ENCODE data around the gene CFAP206. TPM values are rescaled to one million over a fixed set of nuclear protein-coding genes. Genes with fewer than 3 reads are reported as not detected.

The CFAP206 gene
- total RNA-seq, 1 experiment from 2014 or later, result 7.7 TPM

- in situ Hi-C loops (cut with HindIII; ENCODE audit: low sequenced_read_pairs), result no loop called here
These were observed 90.3 kb downstream of the CFAP206 start for GRCh38 chr6:87498048-87498447.

DNA sequence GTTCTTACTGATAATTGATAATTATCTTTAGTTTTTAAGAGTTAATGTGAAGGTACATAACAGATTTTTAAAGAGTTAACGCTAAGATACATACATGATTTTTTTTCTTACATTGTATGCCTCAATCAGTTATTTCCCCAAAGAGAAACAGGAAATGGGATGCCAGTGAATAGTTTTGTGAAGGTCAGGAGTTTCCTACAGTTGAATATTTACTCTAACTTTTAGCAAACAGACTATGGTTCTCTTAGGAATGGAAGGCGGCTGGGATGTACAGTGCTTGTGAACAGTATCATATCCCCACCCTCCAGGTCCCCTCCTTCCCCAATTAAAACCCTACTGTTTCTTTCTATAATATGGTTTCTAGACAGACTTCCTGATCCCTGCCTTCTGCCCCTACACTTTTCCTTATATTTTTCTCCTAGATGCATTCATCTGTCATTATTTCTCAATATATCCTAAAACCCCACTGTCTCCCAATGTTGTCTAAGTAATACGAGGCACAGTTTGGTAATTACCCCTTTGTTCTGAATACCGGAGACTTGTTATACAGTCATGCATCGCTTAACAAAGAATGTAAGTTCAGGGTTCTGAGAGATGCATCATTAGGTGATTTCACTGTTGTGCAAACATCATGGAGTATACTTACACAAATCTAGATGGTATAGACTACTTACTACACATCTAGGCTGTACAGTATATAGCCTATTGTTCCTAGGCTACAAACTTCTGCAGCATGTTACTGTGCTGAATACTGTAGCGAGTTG is 94.2 kb downstream of the CFAP206 start:
- in situ Hi-C loops (cut with HindIII; ENCODE audit: low sequenced_read_pairs), result no loop called here
- DNase-seq (ENCODE audit: low spot score), result no peak

More at GRCh38 chr6:87498048-87498447, 90.3 kb downstream of the CFAP206 start:
- DNase-seq (ENCODE audit: low spot score), result no peak

- no peak for DNase-seq (ENCODE audit: low spot score)
- in situ Hi-C loops (cut with HindIII; ENCODE audit: low sequenced_read_pairs), result no loop called here
These were observed 96.7 kb downstream of the CFAP206 start for GRCh38 chr6:87504441-87504840.

Other genes starting within 250 kb of the CFAP206 start
- gene SMIM8, start 85.4 kb upstream of the CFAP206 start, total RNA-seq (2014; rRNA removed; shearing (Covaris generic)), result 9.0 TPM in 2 replicates
- gene GJB7, start 78.7 kb upstream of the CFAP206 start, total RNA-seq (2014; rRNA removed; shearing (Covaris generic)), result not detected in 2 replicates
- gene C6orf163, start 63.2 kb upstream of the CFAP206 start, total RNA-seq (2014; rRNA removed; shearing (Covaris generic)), result 0.34 and 0.80 TPM in 2 replicates
- 19.9 and 24.6 TPM in 2 replicates for gene SLC35A1, start 65.0 kb downstream of the CFAP206 start, total RNA-seq (2014; rRNA removed; shearing (Covaris generic))
- gene RARS2, start 182.0 kb downstream of the CFAP206 start, total RNA-seq (2014; rRNA removed; shearing (Covaris generic)), result 31.1 and 51.4 TPM in 2 replicates
- 48.6 and 58.7 TPM in 2 replicates for gene ORC3, start 182.2 kb downstream of the CFAP206 start, total RNA-seq (2014; rRNA removed; shearing (Covaris generic))

All from G401 (cell line).